Prostate gland (tissue), 2 donors: ENCODE data around the gene KLF18. TPM values are rescaled to one million over a fixed set of nuclear protein-coding genes. Genes with fewer than 3 reads are reported as not detected.

ENCODE experiments used
- DNase-seq: peaks from one replicate; pipeline ENCODE4 v3.0.0-alpha.2; 2019; ENCODE audit warnings: low spot score
- H3K27ac ChIP-seq, 2 donors: fragments of 200-600 bp; sonication (generic); 2 replicates each; pipeline ENCODE4 v1.5.1; 2017 to 2019
- H3K27me3 ChIP-seq: fragments of 200-600 bp; sonication (generic); replicated peaks from 2 replicates; pipeline ENCODE4 v1.5.1; 2019; ENCODE audit not compliant: insufficient read depth
- H3K36me3 ChIP-seq, 2 donors: fragments of 200-600 bp; sonication (generic); 1 replicate in 1 of 2; 2 replicates in 1 of 2; pipeline versions ENCODE4 v1.5.1 to v1.8.1; 2017 to 2019
- H3K4me1 ChIP-seq: fragments of 200-600 bp; sonication (generic); replicated peaks from 2 replicates; pipeline ENCODE4 v1.5.1; 2019
- H3K4me3 ChIP-seq, 2 donors: fragments of 200-600 bp; sonication (generic); 2 replicates each; pipeline ENCODE4 v1.5.1; 2017 to 2019
- H3K9me3 ChIP-seq: fragments of 200-600 bp; sonication (generic); 2 replicates; pipeline ENCODE4 v1.5.1; 2017
- POLR2A ChIP-seq: fragments of 450-650 bp; IDR thresholded peaks from one replicate; pipeline ENCODE4 v1.6.1; 2016; ENCODE audit warnings: antibody characterized with exemption, mild to moderate bottlenecking
- POLR2AphosphoS5 ChIP-seq: sonication (generic); formaldehyde crosslinking; IDR thresholded peaks from one replicate; pipeline ENCODE4 v1.6.1; 2017; ENCODE audit warnings: antibody characterized with exemption
- WGBS: methylation state at CpG from one replicate; pipeline ENCODE4 v1.1.5; 2018; 5-methylcytosine and 5-hydroxymethylcytosine counted together
- intact Hi-C: fragments of 100-400 bp; cut with DNase I; formaldehyde crosslinking; loops from one replicate; pipeline ENCODE4 v1.14.2; 2022
- total RNA-seq, 2 donors: library from RNA; depleted of rRNA; stranded (reverse); fragments of >200 nt; gene quantifications; one replicate each; pipeline ENCODE4 v1.1.0, GENCODE V29; 2016
- TF ChIP-seq, protein P1 (sequence below), 4 experiments: fragments of 200-600 bp in 2 of 4; fragments of 450-650 bp in 2 of 4; sonication (generic) in 2 of 4; IDR thresholded peaks; 1 replicate in 3 of 4; 2 replicates in 1 of 4; pipeline ENCODE4 v1.5.1; 2016 to 2019; ENCODE audit warnings: antibody characterized with exemption in 4 of 4, mild to moderate bottlenecking in 2 of 4, moderate library complexity in 2 of 4

Gene KLF18
- total RNA-seq, 2 donors from 2014 or later, result 0.34 TPM; not detected in 1

DNA sequence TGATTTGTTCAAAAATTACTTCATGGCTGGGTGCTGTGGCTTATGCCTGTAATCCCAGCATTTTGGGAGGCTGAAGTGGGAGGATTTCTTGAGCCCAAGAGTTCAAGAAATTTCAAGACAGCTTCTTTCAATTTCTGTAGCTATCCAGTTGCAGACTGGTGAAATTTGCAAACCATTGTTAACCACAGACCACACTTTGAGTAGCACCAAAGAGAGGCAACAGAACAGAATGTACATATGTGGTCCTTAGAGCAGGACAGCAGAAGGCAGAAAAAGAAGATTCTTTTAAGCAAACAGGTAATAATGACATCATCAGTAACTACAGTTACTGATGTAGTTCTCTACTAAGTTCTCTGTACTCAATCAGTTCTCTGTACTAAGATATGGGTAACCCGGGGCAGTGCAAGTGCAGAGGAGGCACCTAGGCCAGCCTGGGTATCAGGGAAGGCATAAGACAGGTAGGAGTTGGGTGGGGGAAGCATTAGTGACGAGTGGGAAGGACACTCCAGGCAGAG is 28.3 kb downstream of the KLF18 start:
- Histone ChIP-seq H3K4me1 (no peaks in the 10 kb centered on the region), H3K36me3 (no peaks in the 10 kb centered on the region), H3K27me3 (no peaks in the 10 kb centered on the region), H3K27ac (no peak overlapping the region), H3K9me3 (no peaks in the 10 kb centered on the region), H3K4me3 (no peak overlapping the region)
- no peak for DNase-seq
- TF ChIP-seq POLR2A (no peak), POLR2AphosphoS5 (no peak)
- TF ChIP-seq, protein P1, sequence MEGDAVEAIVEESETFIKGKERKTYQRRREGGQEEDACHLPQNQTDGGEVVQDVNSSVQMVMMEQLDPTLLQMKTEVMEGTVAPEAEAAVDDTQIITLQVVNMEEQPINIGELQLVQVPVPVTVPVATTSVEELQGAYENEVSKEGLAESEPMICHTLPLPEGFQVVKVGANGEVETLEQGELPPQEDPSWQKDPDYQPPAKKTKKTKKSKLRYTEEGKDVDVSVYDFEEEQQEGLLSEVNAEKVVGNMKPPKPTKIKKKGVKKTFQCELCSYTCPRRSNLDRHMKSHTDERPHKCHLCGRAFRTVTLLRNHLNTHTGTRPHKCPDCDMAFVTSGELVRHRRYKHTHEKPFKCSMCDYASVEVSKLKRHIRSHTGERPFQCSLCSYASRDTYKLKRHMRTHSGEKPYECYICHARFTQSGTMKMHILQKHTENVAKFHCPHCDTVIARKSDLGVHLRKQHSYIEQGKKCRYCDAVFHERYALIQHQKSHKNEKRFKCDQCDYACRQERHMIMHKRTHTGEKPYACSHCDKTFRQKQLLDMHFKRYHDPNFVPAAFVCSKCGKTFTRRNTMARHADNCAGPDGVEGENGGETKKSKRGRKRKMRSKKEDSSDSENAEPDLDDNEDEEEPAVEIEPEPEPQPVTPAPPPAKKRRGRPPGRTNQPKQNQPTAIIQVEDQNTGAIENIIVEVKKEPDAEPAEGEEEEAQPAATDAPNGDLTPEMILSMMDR (IDR thresholded peaks at IDR 0.05), result no peak
- intact Hi-C loops, result no loop called here
- WGBS, result 96% methylated on average over 2 of the region's 2 CpGs

DNA sequence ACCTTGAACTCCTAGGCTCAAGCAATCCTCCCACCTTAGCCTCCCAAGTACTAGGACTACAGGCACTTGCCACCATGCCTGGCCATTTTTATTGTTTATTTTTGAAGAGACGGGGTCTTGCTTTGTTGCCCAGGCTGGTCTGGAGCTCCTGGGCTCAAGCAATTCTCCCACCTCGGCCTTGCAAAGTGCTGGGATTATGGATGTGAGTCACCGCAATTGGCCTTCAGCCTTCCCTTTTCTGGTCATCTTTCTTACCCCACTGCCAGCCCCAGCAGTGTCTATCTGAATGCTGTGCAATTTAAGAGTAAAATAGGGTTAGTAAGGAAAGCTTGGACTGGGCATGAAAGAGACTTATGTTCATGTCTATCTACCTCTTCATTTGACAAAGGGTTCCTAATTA is 28.9 kb downstream of the KLF18 start:
- H3K27ac ChIP-seq, result no peak overlapping the region
- intact Hi-C loops, result no loop called here
- H3K4me3 ChIP-seq, result no peak overlapping the region
- no peak for DNase-seq
- WGBS, result 82% methylated on average over 3 of the region's 3 CpGs
- TF ChIP-seq, protein P1 (IDR thresholded peaks at IDR 0.05), result no peak
- TF ChIP-seq POLR2AphosphoS5 (no peak), POLR2A (no peak)
- no peaks in the 10 kb centered on the region for H3K4me1 ChIP-seq
- H3K27me3 ChIP-seq, result no peaks in the 10 kb centered on the region
- H3K36me3 ChIP-seq, result no peaks in the 10 kb centered on the region
- no peaks in the 10 kb centered on the region for H3K9me3 ChIP-seq

DNA sequence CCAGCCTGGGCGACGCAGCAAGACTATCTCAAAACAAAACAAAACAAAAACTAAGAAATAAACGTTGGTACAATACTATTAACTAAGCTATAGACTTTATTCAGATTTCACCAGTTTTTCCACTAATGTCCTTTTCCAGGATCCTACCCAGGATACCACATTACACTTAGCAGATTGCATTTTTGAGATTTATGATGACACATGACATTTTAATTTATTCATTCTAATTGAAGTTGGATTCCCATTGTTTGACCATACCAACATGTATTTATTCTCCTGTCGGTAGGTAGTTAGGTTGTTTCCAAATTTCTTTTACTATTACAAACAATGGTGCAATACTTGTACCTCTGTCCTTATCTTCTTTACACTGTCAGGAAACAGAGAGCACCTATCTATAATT is 29.6 kb downstream of the KLF18 start:
- no peaks in the 10 kb centered on the region for H3K36me3 ChIP-seq
- H3K27me3 ChIP-seq, result no peaks in the 10 kb centered on the region
- intact Hi-C loops, result no loop called here
- no peak for TF ChIP-seq POLR2A
- TF ChIP-seq POLR2AphosphoS5, result no peak
- TF ChIP-seq, protein P1 (IDR thresholded peaks at IDR 0.05), result no peak
- H3K4me1 ChIP-seq, result no peaks in the 10 kb centered on the region
- 63% methylated on average over 4 of the region's 4 CpGs for WGBS
- no peak overlapping the region for H3K27ac ChIP-seq
- no peak overlapping the region for H3K4me3 ChIP-seq
- no peaks in the 10 kb centered on the region for H3K9me3 ChIP-seq
- DNase-seq, result no peak

DNA sequence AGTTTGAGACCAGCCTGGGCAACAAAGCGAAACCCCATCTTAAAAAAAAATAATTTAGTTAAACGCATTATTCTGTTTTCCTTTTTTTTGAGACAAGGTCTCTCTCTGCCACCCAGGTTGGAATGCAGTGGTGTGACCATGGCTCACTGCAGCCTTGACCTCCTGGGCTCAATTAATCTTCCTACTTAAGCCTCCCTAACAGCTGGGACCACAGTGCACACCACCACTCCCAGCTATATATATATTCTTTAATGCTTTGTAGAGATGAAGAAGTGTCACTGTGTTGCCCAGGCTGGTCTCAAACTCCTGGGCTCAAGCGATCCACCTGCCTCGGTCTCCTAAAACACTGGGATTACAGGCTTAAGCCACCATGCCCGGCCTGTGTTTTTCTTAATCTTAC is 30.5 kb downstream of the KLF18 start:
- H3K36me3 ChIP-seq, result no peaks in the 10 kb centered on the region
- WGBS, result 97% methylated on average over 5 of the region's 5 CpGs
- intact Hi-C loops, result no loop called here

DNA sequence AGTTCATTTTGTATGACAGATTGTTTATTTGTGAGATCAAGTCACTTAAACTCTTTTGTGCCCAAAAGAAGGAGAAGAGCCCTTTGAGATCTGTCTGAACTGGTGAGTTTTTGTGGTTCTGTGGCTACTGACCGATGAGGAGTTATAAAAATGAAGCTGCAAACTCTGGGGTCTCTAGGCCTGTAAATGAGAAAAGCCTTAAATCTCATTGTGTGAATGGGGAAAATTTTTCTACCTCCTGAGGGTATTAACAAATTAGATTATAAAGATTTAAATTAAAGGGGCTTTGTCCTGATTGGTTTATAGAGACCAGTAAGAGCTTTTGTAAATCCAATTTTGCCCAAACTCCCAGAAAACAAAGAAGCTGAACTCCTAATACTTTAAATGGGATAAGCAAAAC is 32.5 kb downstream of the KLF18 start:
- H3K27me3 ChIP-seq, result no peaks in the 10 kb centered on the region
- intact Hi-C loops, result no loop called here
- H3K4me3 ChIP-seq, result no peak overlapping the region
- H3K4me1 ChIP-seq, result no peaks in the 10 kb centered on the region
- no peaks in the 10 kb centered on the region for H3K9me3 ChIP-seq
- no peaks in the 10 kb centered on the region for H3K36me3 ChIP-seq
- TF ChIP-seq POLR2AphosphoS5 (no peak), POLR2A (no peak)
- TF ChIP-seq, protein P1 (IDR thresholded peaks at IDR 0.05), result no peak
- no peak for DNase-seq
- 100% methylated on average over 1 of the region's 1 CpG for WGBS
- H3K27ac ChIP-seq, result no peak overlapping the region

More for the DNA sequence above, 30.5 kb downstream of the KLF18 start:
- TF ChIP-seq POLR2AphosphoS5 (no peak), POLR2A (no peak)
- TF ChIP-seq, protein P1 (IDR thresholded peaks at IDR 0.05), result no peak
- no peaks in the 10 kb centered on the region for H3K4me1 ChIP-seq
- no peak overlapping the region for H3K27ac ChIP-seq
- H3K27me3 ChIP-seq, result no peaks in the 10 kb centered on the region
- H3K9me3 ChIP-seq, result no peaks in the 10 kb centered on the region
- DNase-seq, result no peak
- H3K4me3 ChIP-seq, result no peak overlapping the region
